K562 (cell line): ENCODE data around the gene ACYP2. TPM values are rescaled to one million over a fixed set of nuclear protein-coding genes. Genes with fewer than 3 reads are reported as not detected.

ENCODE experiments used
- EGR1 ChIP-seq: fragments of 450-650 bp; conservative IDR thresholded peaks from 2 replicates; pipeline ENCODE4 v1.6.1; 2017; ENCODE audit warnings: mild to moderate bottlenecking
- GTF3C2 ChIP-seq: IDR thresholded peaks from 3 replicates; pipeline ENCODE4 v1.6.1; 2011; ENCODE audit warnings: borderline replicate concordance, mild to moderate bottlenecking, moderate library complexity; ENCODE audit not compliant: insufficient read length; ENCODE audit errors: extremely low read depth
- KLF1 ChIP-seq: fragments of 450-650 bp; IDR thresholded peaks from 2 replicates; pipeline ENCODE4 v1.6.1; 2016; ENCODE audit warnings: missing genetic modification characterization, missing compliant biosample characterization
- LEF1 ChIP-seq: fragments of 450-650 bp; IDR thresholded peaks from 2 replicates; pipeline ENCODE4 v1.6.1; 2016; ENCODE audit warnings: mild to moderate bottlenecking
- OTX1 ChIP-seq: fragments of 450-650 bp; formaldehyde crosslinking; IDR thresholded peaks from 2 replicates; pipeline ENCODE4 v1.4.0; 2022; ENCODE audit warnings: mild to moderate bottlenecking
- PCBP1 ChIP-seq: fragments of 200-400 bp; formaldehyde crosslinking; IDR thresholded peaks from 2 replicates; pipeline ENCODE4 v1.6.1; 2018; ENCODE audit warnings: mild to moderate bottlenecking, low read depth, low read length; ENCODE audit not compliant: poor library complexity, severe bottlenecking
- TAL1 ChIP-seq: fragments of 450-650 bp; IDR thresholded peaks from 2 replicates; pipeline ENCODE4 v1.6.1; 2016; ENCODE audit warnings: mild to moderate bottlenecking
- TSHZ1 ChIP-seq: fragments of 250-450 bp; sonication (Bioruptor Pico); IDR thresholded peaks from 2 replicates; pipeline ENCODE4 v1.4.0; 2020; ENCODE audit warnings: mild to moderate bottlenecking, moderate library complexity
- ZBTB12 ChIP-seq: fragments of 250-450 bp; sonication (Bioruptor Pico); IDR thresholded peaks from 2 replicates; pipeline ENCODE4 v1.4.0; 2020
- ZKSCAN1 ChIP-seq: fragments of 150-350 bp; IDR thresholded peaks from 2 replicates; pipeline ENCODE4 v1.6.1; 2016; ENCODE audit warnings: low read depth, low read length
- ZNF133 ChIP-seq: fragments of 250-450 bp; sonication (Bioruptor Pico); IDR thresholded peaks from 2 replicates; pipeline ENCODE4 v1.4.0; 2020; ENCODE audit warnings: mild to moderate bottlenecking
- ZNF518B ChIP-seq: fragments of 250-450 bp; sonication (Bioruptor Pico); IDR thresholded peaks from 2 replicates; pipeline ENCODE4 v1.5.0; 2021; ENCODE audit warnings: mild to moderate bottlenecking, moderate library complexity
- ZNF639 ChIP-seq, 2 experiments: fragments of 200-800 bp in 1 of 2; sonication (Bioruptor generic) in 1 of 2; sonication (generic) in 1 of 2; formaldehyde crosslinking in 1 of 2; IDR thresholded peaks in 1 of 2; conservative IDR thresholded peaks in 1 of 2; 2 replicates each; pipeline versions ENCODE4 v1.5.0 to v1.6.1; 2016 to 2020; ENCODE audit warnings: missing compliant biosample characterization in 1 of 2, missing genetic modification characterization in 1 of 2, missing genetic modification reagents in 1 of 2
- polyA plus RNA-seq, 8 experiments: library from polyadenylated mRNA; depleted of rRNA in 4 of 8; stranded (reverse) in 5 of 8; unstranded in 3 of 8; fragments of >200 nt; fragmentation: Nextera tagmentation in 2 of 8; fragmentation: Illumina TruSeq in 1 of 8; extraction: Ambion mirVana in 2 of 8; extraction: Trizol in 1 of 8; gene quantifications; 2 replicates each; pipeline versions ENCODE4 v1.2.1 to v1.2.3, GENCODE V29; 2011 to 2014; ENCODE audit warnings: inconsistent platforms in 1 of 8, missing spikeins in 1 of 8
- total RNA-seq, 7 experiments: library from RNA; depleted of rRNA in 6 of 7; stranded (reverse); fragments of >200 nt in 6 of 7; fragmentation: Illumina TruSeq in 2 of 7; extraction: Trizol in 2 of 7; gene quantifications; 2 replicates each; pipeline versions ENCODE4 v1.2.1 to v1.2.3, GENCODE V29; 2011 to 2021; ENCODE audit warnings: low replicate concordance in 1 of 7

Gene ACYP2
- total and polyA plus RNA-seq, 9 of the 15 experiments (the other 6 are each of a cell fraction or from before 2014, with no cell fraction given) = 1.0 to 4.1 (median 2.0) TPM

GRCh38 chr2:54115284-54116137, at the start of gene ACYP2 (continued):
- TF ChIP-seq KLF1 (tag) (peak; percentile 60; the same call in 1 of the 2 replicates), EGR1 (peak; percentile 77), ZNF518B (CRISPR knock-in tag) (no peak), GTF3C2 (no peak), ZNF639 (CRISPR knock-in tag; conservative IDR thresholded peaks at IDR 0.05 in 1 of 2, IDR thresholded peaks at IDR 0.05 in 1 of 2) (peak in 1 of 2 experiments; percentile 86; a peak in 2 of 4 replicates), ZNF133 (CRISPR knock-in tag) (0 out of 2 replicates have a peak, but pooled peaks have one; percentile 2), LEF1 (peak; percentile 48; the same call in 1 of the 2 replicates), TSHZ1 (CRISPR knock-in tag) (no peak), OTX1 (CRISPR knock-in tag) (peak; percentile 63; the same call in 1 of the 2 replicates), ZKSCAN1 (peak; percentile 68; the same call in 1 of the 2 replicates), ZBTB12 (CRISPR knock-in tag) (no peak), PCBP1 (peak; percentile 5), TAL1 (no peak)
